H1 (cell line): Measurements from ENCODE around the gene TUBB1. TPM values are rescaled to one million over a fixed set of nuclear protein-coding genes. Genes with fewer than 3 reads are reported as not detected.

Experiments used
- CTCF ChIA-PET: fragments of 300-600 bp; sonication (Branson Sonifier 250); formaldehyde crosslinking; loops from one replicate; lab custom pipeline; 2021; ENCODE audit not compliant: partially characterized antibody; lab: Charles Lee
- POLR2A ChIA-PET: fragments of 300-600 bp; sonication (Branson Sonifier 250); formaldehyde crosslinking; loops from one replicate; lab custom pipeline; 2021; ENCODE audit warnings: inconsistent platforms; ENCODE audit not compliant: partially characterized antibody; lab: Charles Lee
- DNase-seq, 2 experiments: peaks; one replicate each; pipeline versions ENCODE4 v3.0.0 to v3.0.0-alpha.2; 2010 to 2022; ENCODE audit warnings: low spot score in 2 of 2, low read depth in 1 of 2, mixed read lengths in 1 of 2
- FAIRE-seq: peaks from 2 replicates; lab custom pipeline; 2011; peaks lifted over from hg19 to GRCh38; lab: Jason Lieb, UNC
- H2AFZ ChIP-seq: 2 replicates; pipeline ENCODE4 v1.8.1; 2012; ENCODE audit warnings: low read length, inconsistent platforms
- H2AK5ac ChIP-seq: 2 replicates; pipeline ENCODE4 v1.6.1; 2013; ENCODE audit warnings: low read depth, low read length
- H2BK120ac ChIP-seq: replicated peaks from 2 replicates; pipeline ENCODE3; 2013; ENCODE audit warnings: low read depth, low read length, inconsistent platforms
- H2BK12ac ChIP-seq: 2 replicates; pipeline ENCODE4 v1.6.1; 2013; ENCODE audit warnings: low read depth, low read length
- H2BK15ac ChIP-seq: 2 replicates; pipeline ENCODE4 v1.6.1; 2013; ENCODE audit warnings: low read length
- H2BK20ac ChIP-seq: 2 replicates; pipeline ENCODE4 v1.6.1; 2013; ENCODE audit warnings: low read length
- H2BK5ac ChIP-seq: 2 replicates; pipeline ENCODE4 v1.6.1; 2013; ENCODE audit warnings: low read depth, low read length
- H3K14ac ChIP-seq: 2 replicates; pipeline ENCODE4 v1.6.1; 2013; ENCODE audit warnings: inconsistent platforms; ENCODE audit not compliant: insufficient read length
- H3K18ac ChIP-seq: 2 replicates; pipeline ENCODE4 v1.6.1; 2013; ENCODE audit warnings: low read length; ENCODE audit errors: extremely low read depth
- H3K23ac ChIP-seq: 2 replicates; pipeline ENCODE4 v1.6.1; 2013; ENCODE audit warnings: inconsistent platforms; ENCODE audit not compliant: insufficient read length
- H3K23me2 ChIP-seq: 2 replicates; pipeline ENCODE4 v1.6.1; 2013; ENCODE audit warnings: low read depth, low read length
- H3K27ac ChIP-seq: 2 replicates; pipeline ENCODE4 v1.6.1; 2011; ENCODE audit warnings: low read depth, low read length, inconsistent platforms
- H3K27me3 ChIP-seq, 4 experiments: replicated peaks in 1 of 4; 1 replicate in 1 of 4; 2 replicates in 3 of 4; pipeline versions ENCODE4 v1.6.1 to v1.8.1; 2011 to 2013; ENCODE audit warnings: low read length in 3 of 4, mild to moderate bottlenecking in 3 of 4, inconsistent platforms in 2 of 4, mixed read lengths in 2 of 4, moderate library complexity in 1 of 4; ENCODE audit not compliant: control insufficient read depth in 3 of 4, insufficient read depth in 3 of 4; ENCODE audit errors: extremely low read depth in 1 of 4
- H3K36me3 ChIP-seq, 4 experiments: 2 replicates each; pipeline versions ENCODE4 v1.6.1 to v1.8.1; 2011 to 2013; ENCODE audit warnings: mild to moderate bottlenecking in 4 of 4, low read length in 3 of 4, moderate library complexity in 2 of 4, control low read depth in 1 of 4, inconsistent platforms in 1 of 4; ENCODE audit not compliant: insufficient read depth in 4 of 4, control insufficient read depth in 2 of 4
- H3K4ac ChIP-seq: replicated peaks from 2 replicates; pipeline ENCODE3; 2013; ENCODE audit warnings: low read length, low read depth, mixed read lengths, inconsistent platforms; ENCODE audit not compliant: insufficient read length
- H3K4me1 ChIP-seq, 4 experiments: replicated peaks in 1 of 4; 1 replicate in 1 of 4; 2 replicates in 3 of 4; pipeline versions ENCODE4 v1.6.1 to v1.8.1; 2011 to 2013; ENCODE audit warnings: low read length in 3 of 4, inconsistent platforms in 2 of 4, mixed read lengths in 1 of 4; ENCODE audit not compliant: insufficient read depth in 4 of 4, control insufficient read depth in 3 of 4
- H3K4me2 ChIP-seq, 2 experiments: 2 replicates each; pipeline versions ENCODE4 v1.6.1 to v1.8.1; 2011 to 2013; ENCODE audit warnings: low read depth in 2 of 2, low read length in 2 of 2, control low read depth in 1 of 2, inconsistent platforms in 1 of 2, mild to moderate bottlenecking in 1 of 2; ENCODE audit not compliant: insufficient read depth in 1 of 2
- H3K4me3 ChIP-seq, 4 experiments: fragments of 200-600, 300-600 bp in 1 of 4; sonication (generic), shearing (Covaris generic), sonication (Bioruptor Twin) in 1 of 4; 2 replicates each; pipeline versions ENCODE4 v1.5.1 to v1.8.1; 2011 to 2016; ENCODE audit warnings: low read length in 4 of 4, low read depth in 3 of 4, control low read depth in 2 of 4, inconsistent platforms in 2 of 4, mild to moderate bottlenecking in 2 of 4, mixed read lengths in 1 of 4, moderate library complexity in 1 of 4; ENCODE audit not compliant: insufficient read depth in 2 of 4; ENCODE audit errors: extremely low read depth in 1 of 4
- H3K56ac ChIP-seq: replicated peaks from 2 replicates; pipeline ENCODE3; 2013; ENCODE audit warnings: low read depth, mild to moderate bottlenecking, mixed read lengths, low read length, inconsistent platforms; ENCODE audit not compliant: insufficient read length
- H3K79me1 ChIP-seq: 2 replicates; pipeline ENCODE4 v1.6.1; 2013; ENCODE audit warnings: low read depth, low read length, control low read depth
- H3K79me2 ChIP-seq, 2 experiments: 2 replicates each; pipeline versions ENCODE4 v1.6.1 to v1.8.1; 2012 to 2013; ENCODE audit warnings: low read length in 2 of 2, mild to moderate bottlenecking in 2 of 2, inconsistent platforms in 1 of 2; ENCODE audit not compliant: insufficient read depth in 2 of 2, control insufficient read depth in 1 of 2
- H3K9ac ChIP-seq, 4 experiments: replicated peaks in 1 of 4; 1 replicate in 1 of 4; 2 replicates in 3 of 4; pipeline versions ENCODE4 v1.6.1 to v1.8.1; 2011 to 2013; ENCODE audit warnings: low read depth in 3 of 4, low read length in 3 of 4, control low read depth in 2 of 4, mild to moderate bottlenecking in 2 of 4, moderate library complexity in 2 of 4, inconsistent platforms in 1 of 4; ENCODE audit errors: extremely low read depth in 1 of 4
- H3K9me3 ChIP-seq, 2 experiments: 2 replicates each; pipeline versions ENCODE4 v1.6.1 to v1.8.1; 2012 to 2013; ENCODE audit warnings: mild to moderate bottlenecking in 2 of 2, moderate library complexity in 2 of 2, control low read depth in 1 of 2, inconsistent platforms in 1 of 2, low read depth in 1 of 2, low read length in 1 of 2, mixed read lengths in 1 of 2; ENCODE audit not compliant: insufficient read depth in 2 of 2
- H4K20me1 ChIP-seq, 2 experiments: replicated peaks in 1 of 2; 2 replicates each; pipeline versions ENCODE3 to v1.8.1; 2011 to 2013; ENCODE audit warnings: inconsistent platforms in 2 of 2, low read length in 2 of 2, mild to moderate bottlenecking in 1 of 2; ENCODE audit not compliant: insufficient read depth in 2 of 2, control insufficient read depth in 1 of 2
- H4K5ac ChIP-seq: 2 replicates; pipeline ENCODE4 v1.6.1; 2013; ENCODE audit warnings: low read length, low read depth, mixed read lengths, inconsistent platforms; ENCODE audit not compliant: insufficient read length
- H4K8ac ChIP-seq: 2 replicates; pipeline ENCODE4 v1.8.0; 2013; ENCODE audit warnings: mild to moderate bottlenecking, moderate library complexity, low read length, inconsistent platforms; ENCODE audit not compliant: insufficient read depth; ENCODE audit errors: extremely low read depth
- H4K91ac ChIP-seq: replicated peaks from 2 replicates; pipeline ENCODE3; 2013; ENCODE audit warnings: low read length, mixed read lengths, inconsistent platforms; ENCODE audit not compliant: insufficient read length
- ATF3 ChIP-seq: IDR thresholded peaks from 2 replicates; pipeline ENCODE4 v1.6.1; 2011; ENCODE audit warnings: low read depth, mild to moderate bottlenecking, low read length; ENCODE audit not compliant: insufficient read depth
- BACH1 ChIP-seq: IDR thresholded peaks from 2 replicates; pipeline ENCODE4 v1.6.1; 2012; ENCODE audit warnings: low read length, improper control_type of control experiment
- BCL11A ChIP-seq, 2 experiments: IDR thresholded peaks; one replicate each; pipeline ENCODE4 v1.6.1; 2011; ENCODE audit warnings: low read depth in 2 of 2, low read length in 2 of 2, mild to moderate bottlenecking in 2 of 2
- EGR1 ChIP-seq: IDR thresholded peaks from 2 replicates; pipeline ENCODE4 v1.6.1; 2011; ENCODE audit warnings: low read depth, low read length, borderline replicate concordance
- EP300 ChIP-seq, 2 experiments: IDR thresholded peaks; 1 replicate in 1 of 2; 2 replicates in 1 of 2; pipeline ENCODE4 v1.6.1; 2011 to 2012; ENCODE audit warnings: low read depth in 2 of 2, low read length in 2 of 2, mild to moderate bottlenecking in 2 of 2, borderline replicate concordance in 1 of 2, inconsistent platforms in 1 of 2, moderate library complexity in 1 of 2
- POU5F1 ChIP-seq: IDR thresholded peaks from 2 replicates; pipeline ENCODE4 v1.6.1; 2011; ENCODE audit warnings: low read depth, mild to moderate bottlenecking, low read length, moderate library complexity
- RBBP5 ChIP-seq: IDR thresholded peaks from 2 replicates; pipeline ENCODE4 v1.7.1; 2012; ENCODE audit warnings: low read depth, mild to moderate bottlenecking, inconsistent platforms, low read length, moderate library complexity, borderline replicate concordance
- RXRA ChIP-seq: IDR thresholded peaks from 2 replicates; pipeline ENCODE4 v1.6.1; 2011; ENCODE audit warnings: low read depth, mild to moderate bottlenecking, low read length, moderate library complexity; ENCODE audit not compliant: insufficient read depth
- TAF1 ChIP-seq: IDR thresholded peaks from 2 replicates; pipeline ENCODE4 v1.6.1; 2011; ENCODE audit warnings: mild to moderate bottlenecking, low read depth, low read length
- TBP ChIP-seq: IDR thresholded peaks from 2 replicates; pipeline ENCODE4 v1.6.1; 2011; ENCODE audit warnings: low read depth, low read length, improper control_type of control experiment
- ZNF274 ChIP-seq: IDR thresholded peaks from 2 replicates; pipeline ENCODE4 v1.7.0; 2012; ENCODE audit warnings: low read length, borderline replicate concordance; ENCODE audit errors: extremely low read depth
- WGBS, 2 experiments: shearing (Covaris generic) in 1 of 2; methylation state at CpG; one replicate each; pipeline versions ENCODE4 v1.1.6 to v1.1.7; 2013 to 2015; ENCODE audit warnings: low lambda C conversion rate in 2 of 2, mixed read lengths in 2 of 2, inconsistent platforms in 1 of 2, low coverage in 1 of 2, missing lambda C conversion rate in 1 of 2; ENCODE audit not compliant: insufficient replicate concordance in 2 of 2, insufficient coverage in 1 of 2, insufficient read length in 1 of 2; ENCODE audit errors: extremely low coverage in 1 of 2, missing lambda C conversion rate in 1 of 2; 5-methylcytosine and 5-hydroxymethylcytosine counted together
- polyA plus RNA-seq, 7 experiments: library from polyadenylated mRNA; depleted of rRNA in 3 of 7; stranded (reverse) in 5 of 7; unstranded in 2 of 7; fragments of >200 nt in 5 of 7; fragments of 200-250 nt in 2 of 7; gene quantifications; 1 replicate in 5 of 7; 2 replicates in 1 of 7; 4 replicates in 1 of 7; pipeline versions ENCODE4 v1.2.1 to v1.2.3, GENCODE V29; 2011 to 2013; ENCODE audit warnings: missing spikeins in 2 of 7, mixed read lengths in 2 of 7
- total RNA-seq: library from RNA; stranded (reverse); fragmentation: NEBNext Ultra II Directional; extraction: Animal tissue kit (Norgen Biotek cat#: 25700); gene quantifications from 2 replicates; pipeline ENCODE4 v1.2.1, GENCODE V29; 2021

TUBB1 gene
- total and polyA plus RNA-seq, 2 of the 8 experiments (the other 6 are each of a cell fraction or from before 2014, with no cell fraction given), result not detected

DNA sequence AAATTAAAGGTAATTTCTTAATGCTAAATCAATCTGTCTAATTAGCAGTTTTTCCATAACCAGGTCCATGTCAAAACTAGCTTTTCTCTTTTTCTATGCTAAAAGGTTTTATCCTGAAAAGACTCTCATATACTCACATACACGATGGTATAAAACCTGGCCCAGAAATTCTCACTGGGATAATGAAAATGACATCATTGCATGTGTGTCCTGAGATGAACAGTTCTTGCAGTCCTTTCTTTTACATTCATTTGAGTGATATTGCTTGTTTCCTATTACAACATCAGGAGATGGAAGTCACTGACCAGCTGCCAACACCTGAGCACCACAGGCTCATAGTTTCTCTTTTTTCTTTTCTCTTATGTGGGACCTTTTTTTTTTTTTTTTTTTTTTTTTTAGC, 31.2 kb downstream of the TUBB1 start:
- Histone ChIP-seq H3K9ac (no peak overlapping the region), H3K79me2 (no peaks in the 10 kb centered on the region), H2BK15ac (no peak overlapping the region), H4K5ac (no peak overlapping the region), H3K4ac (no peak overlapping the region), H3K56ac (no peak overlapping the region), H4K91ac (no peak overlapping the region), H3K79me1 (no peaks in the 10 kb centered on the region), H2AK5ac (no peak overlapping the region), H3K36me3 (no peaks in the 10 kb centered on the region), H3K14ac (no peak overlapping the region), H3K18ac (no peak overlapping the region), H3K4me2 (no peak overlapping the region), H3K4me3 (no peak overlapping the region), H3K27ac (no peak overlapping the region), H3K27me3 (no peaks in the 10 kb centered on the region), H2BK20ac (no peak overlapping the region), H2AFZ (no peak overlapping the region), H3K23me2 (no peaks in the 10 kb centered on the region), H2BK120ac (no peak overlapping the region), H4K8ac (no peak overlapping the region), H2BK5ac (no peak overlapping the region), H2BK12ac (no peak overlapping the region), H3K9me3 (no peaks in the 10 kb centered on the region), H3K23ac (no peak overlapping the region), H4K20me1 (no peaks in the 10 kb centered on the region), H3K4me1 (no peaks in the 10 kb centered on the region)
- ChIA-PET CTCF (interaction anchor here (0.9 to 1.5 kb wide), 2 partner anchors 9 to 157 kb away, joined by 3 read pairs; no protein-coding TSS in a partner anchor), POLR2A (interaction anchor here (1.7 kb wide), 1 partner anchor 10 kb away, joined by 3 read pairs; no protein-coding TSS in a partner anchor)
- no peak for DNase-seq
- WGBS, 2 experiments, result 83% methylated on average over 1 of the region's 1 CpG; no CpG with 5 or more reads in 1 of the 2 experiments
- FAIRE-seq, result no peak
- TF ChIP-seq BACH1, result no peak
- no peak for TF ChIP-seq POU5F1
- no peak for TF ChIP-seq ZNF274
- no peak for TF ChIP-seq BCL11A (IDR thresholded peaks at IDR 0.05; ENCODE audit: low read depth in 2 of 2, low read length in 2 of 2)
- TF ChIP-seq RXRA, result no peak
- TF ChIP-seq ATF3, result no peak
- TF ChIP-seq RBBP5, result no peak
- TF ChIP-seq EGR1, result no peak
- TF ChIP-seq TAF1, result no peak
- no peak for TF ChIP-seq EP300 (IDR thresholded peaks at IDR 0.05; ENCODE audit: borderline replicate concordance in 1 of 2, low read depth in 2 of 2, low read length in 2 of 2)
- no peak for TF ChIP-seq TBP
